HG02798 (cell line): ENCODE measurements around the gene TECTA.
"Not testable (repeated sequence)": the region's sequence is repeated elsewhere in the genome, so short reads cannot be mapped to it uniquely, and the experiment has no call there.

ENCODE experiments used
- ATAC-seq: cut with Tn5 transposase; IDR thresholded peaks from one replicate; pipeline ENCODE4 v1.9.1; 2021; ENCODE audit warnings: mild to moderate bottlenecking; ENCODE audit not compliant: unreplicated experiment, poor library complexity

TECTA gene

GRCh38 chr11:121223161-121223560 lies 122.1 kb downstream of the TECTA start:
- ATAC-seq: no peak

- no peak for ATAC-seq
Measured at GRCh38 chr11:121225382-121225781, 124.3 kb downstream of the TECTA start.

GRCh38 chr11:121226415-121227263 lies 125.6 kb downstream of the TECTA start:
- ATAC-seq: no peak

- ATAC-seq: no peak
Measured at GRCh38 chr11:121228851-121229250, 127.8 kb downstream of the TECTA start.

- ATAC-seq: no peak
Measured at GRCh38 chr11:121229495-121230215, 128.6 kb downstream of the TECTA start.

- no peak for ATAC-seq
Measured at GRCh38 chr11:121231576-121232278, 130.7 kb downstream of the TECTA start.

GRCh38 chr11:121235057-121235456 lies 134.0 kb downstream of the TECTA start:
- ATAC-seq: no peak

GRCh38 chr11:121236115-121237001 lies 135.3 kb downstream of the TECTA start:
- peak; percentile 83 for ATAC-seq

GRCh38 chr11:121237247-121237646 lies 136.2 kb downstream of the TECTA start:
- not testable (repeated sequence) for ATAC-seq

GRCh38 chr11:121237686-121238658 lies 136.9 kb downstream of the TECTA start:
- ATAC-seq: no peak

- ATAC-seq: no peak
Measured at GRCh38 chr11:121238956-121239355, 137.9 kb downstream of the TECTA start.

- not testable (repeated sequence) for ATAC-seq
Measured at GRCh38 chr11:121240001-121240400, 139.0 kb downstream of the TECTA start.

- no peak for ATAC-seq
Measured at GRCh38 chr11:121240650-121241303, 139.7 kb downstream of the TECTA start.
